ENCODE measurements around the gene ANAPC16. TPM values are rescaled to one million over a fixed set of nuclear protein-coding genes. Genes with fewer than 3 reads are reported as not detected.
"Not testable (repeated sequence)": the region's sequence is repeated elsewhere in the genome, so short reads cannot be mapped to it uniquely, and the experiment has no call there.

ANAPC16 gene
- total and polyA plus RNA-seq, 4 donors = 67.9 to 138 (median 91.4) TPM

DNA sequence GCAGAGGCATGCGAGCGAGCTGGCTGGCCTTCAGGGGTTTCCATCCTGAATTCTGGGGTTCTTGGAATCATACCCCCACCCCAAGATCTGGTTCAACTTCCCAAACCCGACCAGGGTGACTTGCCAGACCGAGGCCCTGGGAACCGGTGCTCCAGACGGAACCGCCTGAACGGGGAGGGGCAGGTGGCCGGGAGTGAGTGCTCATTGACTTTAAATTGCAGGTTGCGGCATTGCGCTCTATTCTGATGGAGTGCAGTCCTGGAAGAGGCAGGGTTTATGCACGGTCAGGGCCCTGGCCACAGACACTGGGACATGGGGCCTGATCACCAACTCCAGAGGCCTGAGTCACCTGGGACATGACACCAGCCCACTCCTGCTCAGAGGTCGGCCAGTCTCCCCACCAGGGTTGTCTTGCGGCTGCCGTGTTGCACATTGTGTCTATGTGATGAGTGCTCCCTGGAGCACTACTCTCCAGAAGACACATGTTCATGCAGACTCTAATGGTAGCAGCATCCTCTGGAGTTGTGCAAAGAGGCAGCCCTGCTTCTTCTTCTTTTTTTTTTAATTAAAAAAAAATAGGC is 52.1 kb downstream of the ANAPC16 start:
- WGBS, 2 donors = 95 to 96% methylated on average over 15 of the region's 15 CpGs
- Histone ChIP-seq H3K27me3 (ENCODE audit: control insufficient read depth in 3 of 3, insufficient read depth in 3 of 3, low read length in 2 of 3) (no peaks in the 10 kb centered on the region), H3K4me1 (ENCODE audit: control insufficient read depth in 5 of 5, insufficient read depth in 5 of 5, low read length in 5 of 5) (peaks cover 0 to 22% (median 5%) of the 10 kb centered on the region in 5 donors), H3K4me3 (no peak overlapping the region), H3K9me3 (ENCODE audit: control insufficient read depth in 4 of 4, insufficient read depth in 3 of 4, low read length in 3 of 4) (no peaks in the 10 kb centered on the region), H3K9ac (ENCODE audit: insufficient read depth in 1 of 2, low read length in 2 of 2) (no peak overlapping the region), H3K36me3 (ENCODE audit: control insufficient read depth in 4 of 4, insufficient read depth in 4 of 4, low read length in 4 of 4) (no peaks in the 10 kb centered on the region), H3K27ac (ENCODE audit: low read depth in 1 of 2, low read length in 1 of 2) (no peak overlapping the region)
- ATAC-seq (ENCODE audit: insufficient read depth, low FRiP score) = no peak
- TF ChIP-seq, protein P1, sequence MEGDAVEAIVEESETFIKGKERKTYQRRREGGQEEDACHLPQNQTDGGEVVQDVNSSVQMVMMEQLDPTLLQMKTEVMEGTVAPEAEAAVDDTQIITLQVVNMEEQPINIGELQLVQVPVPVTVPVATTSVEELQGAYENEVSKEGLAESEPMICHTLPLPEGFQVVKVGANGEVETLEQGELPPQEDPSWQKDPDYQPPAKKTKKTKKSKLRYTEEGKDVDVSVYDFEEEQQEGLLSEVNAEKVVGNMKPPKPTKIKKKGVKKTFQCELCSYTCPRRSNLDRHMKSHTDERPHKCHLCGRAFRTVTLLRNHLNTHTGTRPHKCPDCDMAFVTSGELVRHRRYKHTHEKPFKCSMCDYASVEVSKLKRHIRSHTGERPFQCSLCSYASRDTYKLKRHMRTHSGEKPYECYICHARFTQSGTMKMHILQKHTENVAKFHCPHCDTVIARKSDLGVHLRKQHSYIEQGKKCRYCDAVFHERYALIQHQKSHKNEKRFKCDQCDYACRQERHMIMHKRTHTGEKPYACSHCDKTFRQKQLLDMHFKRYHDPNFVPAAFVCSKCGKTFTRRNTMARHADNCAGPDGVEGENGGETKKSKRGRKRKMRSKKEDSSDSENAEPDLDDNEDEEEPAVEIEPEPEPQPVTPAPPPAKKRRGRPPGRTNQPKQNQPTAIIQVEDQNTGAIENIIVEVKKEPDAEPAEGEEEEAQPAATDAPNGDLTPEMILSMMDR (IDR thresholded peaks at IDR 0.05; ENCODE audit: control extremely low read depth, extremely low read depth) = no peak
- DNase-seq = no peak

DNA sequence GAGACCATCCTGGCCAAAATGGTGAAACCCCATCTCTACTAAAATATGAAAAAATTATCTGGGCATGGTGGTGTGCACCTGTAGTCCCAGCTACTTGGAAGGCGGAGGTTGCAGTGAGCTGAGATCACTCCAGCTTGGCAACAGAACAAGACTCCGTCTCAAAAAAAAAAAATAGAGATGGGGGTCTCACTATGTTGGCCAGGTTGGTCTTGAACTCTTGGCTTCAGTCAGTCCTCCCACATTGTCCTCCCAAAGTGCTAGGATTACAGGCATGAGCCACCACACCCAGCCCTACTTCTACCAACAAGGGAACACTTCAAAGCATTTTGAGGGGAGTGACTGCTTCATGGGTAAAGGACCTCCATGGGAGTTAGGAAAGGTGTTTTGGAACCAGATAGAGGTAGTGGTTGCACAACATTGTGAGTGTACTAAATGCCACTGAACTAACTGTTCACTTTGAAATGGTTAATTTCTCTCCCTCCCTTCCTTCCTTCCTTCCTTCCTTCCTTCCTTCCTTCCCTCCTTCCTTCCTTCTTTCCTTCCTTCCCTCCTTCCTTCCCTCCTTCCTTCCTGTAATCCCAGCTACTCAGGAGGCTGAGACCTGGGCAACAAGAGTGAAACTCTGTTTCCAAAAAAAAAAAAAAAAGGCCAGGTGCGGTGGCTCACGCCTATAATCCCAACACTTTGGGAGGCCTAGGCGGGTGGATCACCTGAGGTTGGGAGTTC is 52.8 kb downstream of the ANAPC16 start:
- 93 to 94% methylated on average over 5 of the region's 5 CpGs for WGBS, 2 donors
- not testable (repeated sequence) for DNase-seq; H3K27me3 ChIP-seq (ENCODE audit: control insufficient read depth in 3 of 3, insufficient read depth in 3 of 3, low read length in 2 of 3); H3K4me3 ChIP-seq; H3K9ac ChIP-seq (ENCODE audit: insufficient read depth in 1 of 2, low read length in 2 of 2); H3K27ac ChIP-seq (ENCODE audit: low read depth in 1 of 2, low read length in 1 of 2); ATAC-seq (ENCODE audit: insufficient read depth, low FRiP score); H3K36me3 ChIP-seq (ENCODE audit: control insufficient read depth in 4 of 4, insufficient read depth in 4 of 4, low read length in 4 of 4); H3K9me3 ChIP-seq (ENCODE audit: control insufficient read depth in 4 of 4, insufficient read depth in 3 of 4, low read length in 3 of 4)
- peaks cover 0 to 21% (median 4%) of the 10 kb centered on the region in 5 donors for H3K4me1 ChIP-seq (ENCODE audit: control insufficient read depth in 5 of 5, insufficient read depth in 5 of 5, low read length in 5 of 5)

DNA sequence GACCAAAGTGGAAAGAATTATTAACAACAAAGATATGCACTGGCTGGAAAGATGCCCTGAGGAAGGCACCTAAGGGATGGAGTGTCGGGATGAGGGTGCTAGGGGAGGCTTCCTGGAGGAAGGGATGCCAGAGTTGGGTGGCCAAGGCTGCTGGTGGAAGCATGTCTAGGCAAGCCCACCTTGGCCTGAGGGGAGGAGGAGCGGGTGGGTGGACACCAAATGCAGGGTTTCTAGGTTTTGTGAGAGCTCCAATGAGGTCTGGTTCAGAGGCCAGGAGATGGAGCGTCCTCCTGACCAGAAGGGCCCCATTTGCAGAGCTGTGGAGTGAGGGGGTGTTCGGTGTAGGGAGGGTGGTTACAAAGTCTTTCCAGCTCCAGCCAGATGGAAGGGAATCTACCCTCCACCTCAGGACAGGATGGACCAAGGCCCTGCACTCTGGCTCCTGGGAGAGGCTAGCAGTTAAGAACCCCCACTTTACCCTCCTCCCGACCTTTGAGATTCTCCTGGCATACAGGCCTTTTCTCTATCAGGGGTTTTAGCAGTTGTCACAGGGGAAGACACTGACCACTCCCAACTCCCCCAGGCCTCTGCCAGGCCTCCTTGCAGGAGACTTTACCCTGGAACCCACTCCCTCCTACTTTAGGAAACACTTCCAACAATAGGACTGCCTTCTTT is 54.9 kb downstream of the ANAPC16 start:
- 96 to 97% methylated on average over 5 of the region's 5 CpGs for WGBS, 2 donors
- no peaks in the 10 kb centered on the region for H3K27me3 ChIP-seq (ENCODE audit: control insufficient read depth in 3 of 3, insufficient read depth in 3 of 3, low read length in 2 of 3)
- TF ChIP-seq, protein P1 (IDR thresholded peaks at IDR 0.05; ENCODE audit: control extremely low read depth, extremely low read depth) = no peak
- no peaks in the 10 kb centered on the region for H3K9me3 ChIP-seq (ENCODE audit: control insufficient read depth in 4 of 4, insufficient read depth in 3 of 4, low read length in 3 of 4)
- DNase-seq (no peak), ATAC-seq (ENCODE audit: insufficient read depth, low FRiP score) (no peak)
- peaks cover 0 to 28% (median 3%) of the 10 kb centered on the region in 5 donors for H3K4me1 ChIP-seq (ENCODE audit: control insufficient read depth in 5 of 5, insufficient read depth in 5 of 5, low read length in 5 of 5)
- H3K36me3 ChIP-seq (ENCODE audit: control insufficient read depth in 4 of 4, insufficient read depth in 4 of 4, low read length in 4 of 4) = peaks cover 0 to 11% (median 9%) of the 10 kb centered on the region in 4 donors
- H3K27ac ChIP-seq (ENCODE audit: low read depth in 1 of 2, low read length in 1 of 2) = no peak overlapping the region
- H3K4me3 ChIP-seq = no peak overlapping the region
- H3K9ac ChIP-seq (ENCODE audit: insufficient read depth in 1 of 2, low read length in 2 of 2) = no peak overlapping the region
